GM12874 (cell line): Measurements from ENCODE around the gene SDC4.

Experiments
- TF ChIP-seq, protein P1 (sequence below): IDR thresholded peaks from 2 replicates; pipeline ENCODE4 v1.5.1; 2011; ENCODE audit warnings: low read depth, mild to moderate bottlenecking, control low read depth, low read length, moderate library complexity; ENCODE audit not compliant: insufficient read depth

The SDC4 gene

DNA sequence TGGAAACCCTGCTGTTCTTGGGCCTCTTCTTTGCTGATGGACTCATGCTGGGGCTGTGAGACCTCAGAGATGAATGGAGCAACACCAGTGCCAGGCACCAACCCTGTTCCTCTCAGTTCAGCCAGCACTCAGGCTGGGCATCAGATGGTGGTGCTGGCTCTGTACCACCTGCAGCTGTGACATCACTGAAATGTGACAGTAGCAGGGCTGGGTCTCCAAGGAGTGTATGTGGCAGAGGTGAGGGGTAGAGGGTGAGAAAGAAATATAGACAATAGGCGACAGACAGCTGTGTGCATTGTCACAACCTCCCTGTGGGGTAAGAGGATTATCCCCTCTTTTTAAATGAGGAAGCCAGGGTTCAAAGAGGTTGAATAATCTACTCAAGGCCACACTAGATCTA lies 30.0 kb upstream of the SDC4 start, which contains the start of gene TP53TG5:
TSS of gene TP53TG5 (minus strand) at position 135 of the 400 bp plus-strand sequence. CDS start at position 46, 89 bp downstream.
- TF ChIP-seq, protein P1, sequence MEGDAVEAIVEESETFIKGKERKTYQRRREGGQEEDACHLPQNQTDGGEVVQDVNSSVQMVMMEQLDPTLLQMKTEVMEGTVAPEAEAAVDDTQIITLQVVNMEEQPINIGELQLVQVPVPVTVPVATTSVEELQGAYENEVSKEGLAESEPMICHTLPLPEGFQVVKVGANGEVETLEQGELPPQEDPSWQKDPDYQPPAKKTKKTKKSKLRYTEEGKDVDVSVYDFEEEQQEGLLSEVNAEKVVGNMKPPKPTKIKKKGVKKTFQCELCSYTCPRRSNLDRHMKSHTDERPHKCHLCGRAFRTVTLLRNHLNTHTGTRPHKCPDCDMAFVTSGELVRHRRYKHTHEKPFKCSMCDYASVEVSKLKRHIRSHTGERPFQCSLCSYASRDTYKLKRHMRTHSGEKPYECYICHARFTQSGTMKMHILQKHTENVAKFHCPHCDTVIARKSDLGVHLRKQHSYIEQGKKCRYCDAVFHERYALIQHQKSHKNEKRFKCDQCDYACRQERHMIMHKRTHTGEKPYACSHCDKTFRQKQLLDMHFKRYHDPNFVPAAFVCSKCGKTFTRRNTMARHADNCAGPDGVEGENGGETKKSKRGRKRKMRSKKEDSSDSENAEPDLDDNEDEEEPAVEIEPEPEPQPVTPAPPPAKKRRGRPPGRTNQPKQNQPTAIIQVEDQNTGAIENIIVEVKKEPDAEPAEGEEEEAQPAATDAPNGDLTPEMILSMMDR = no peak

DNA sequence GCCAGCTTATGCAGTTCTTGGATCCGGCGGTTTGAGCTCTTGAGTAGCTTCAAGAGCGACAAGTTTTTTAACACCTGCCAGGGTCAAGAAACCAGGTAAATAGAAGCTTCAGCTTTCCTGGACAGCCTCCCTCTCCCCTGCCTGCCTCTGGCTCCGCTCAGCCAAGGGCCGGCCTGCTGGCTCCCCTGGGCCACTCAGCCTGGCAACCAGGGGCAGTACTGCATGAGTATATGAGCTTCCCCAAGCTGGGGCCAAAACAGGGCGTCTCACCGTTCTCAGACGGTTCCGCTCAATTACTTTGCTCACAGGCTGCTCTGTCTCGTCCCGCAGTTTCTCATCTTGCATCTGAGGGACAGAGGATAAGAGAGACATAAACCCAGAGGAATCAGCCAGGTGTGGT lies 29.0 kb upstream of the SDC4 start:
- TF ChIP-seq, protein P1 = no peak

DNA sequence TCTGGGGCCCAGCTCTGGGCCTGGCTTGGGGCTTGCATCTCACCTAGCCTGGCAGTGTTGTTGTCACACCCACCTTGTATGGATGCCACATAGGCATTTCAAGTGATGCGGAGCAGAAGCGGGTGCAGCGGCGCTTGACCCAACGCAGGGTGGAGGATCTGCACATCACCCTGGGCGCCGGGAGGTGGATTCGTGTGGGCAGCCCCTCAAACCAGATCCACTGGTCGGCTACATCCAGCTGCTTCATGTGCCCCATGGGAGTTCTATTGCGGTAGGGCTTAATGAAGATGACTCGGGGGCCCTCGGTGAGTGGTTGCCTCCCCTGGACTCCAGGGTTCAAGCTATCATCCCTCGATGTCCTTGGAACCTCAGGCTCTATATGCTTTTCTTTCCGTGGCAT lies 26.7 kb upstream of the SDC4 start:
- TF ChIP-seq, protein P1 = no peak

DNA sequence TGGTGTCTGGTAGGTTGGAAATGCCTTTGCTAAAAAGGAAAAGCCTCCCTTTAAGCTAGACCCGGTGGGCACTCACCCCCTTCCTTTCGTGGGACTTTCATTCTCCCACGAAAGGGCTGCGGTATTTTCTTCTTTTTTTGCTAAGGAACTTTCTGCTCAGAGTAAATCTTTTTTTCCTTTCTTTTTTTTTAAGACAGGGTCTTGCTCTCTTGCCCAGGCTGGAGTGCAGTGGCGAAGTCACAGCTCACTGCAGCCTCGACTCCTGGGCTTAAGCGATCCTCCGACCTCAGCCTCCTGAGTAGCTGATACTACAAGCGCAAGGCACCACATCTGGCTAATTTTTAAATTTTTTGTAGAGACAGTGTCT lies 25.9 kb upstream of the SDC4 start:
- TF ChIP-seq, protein P1 = no peak

DNA sequence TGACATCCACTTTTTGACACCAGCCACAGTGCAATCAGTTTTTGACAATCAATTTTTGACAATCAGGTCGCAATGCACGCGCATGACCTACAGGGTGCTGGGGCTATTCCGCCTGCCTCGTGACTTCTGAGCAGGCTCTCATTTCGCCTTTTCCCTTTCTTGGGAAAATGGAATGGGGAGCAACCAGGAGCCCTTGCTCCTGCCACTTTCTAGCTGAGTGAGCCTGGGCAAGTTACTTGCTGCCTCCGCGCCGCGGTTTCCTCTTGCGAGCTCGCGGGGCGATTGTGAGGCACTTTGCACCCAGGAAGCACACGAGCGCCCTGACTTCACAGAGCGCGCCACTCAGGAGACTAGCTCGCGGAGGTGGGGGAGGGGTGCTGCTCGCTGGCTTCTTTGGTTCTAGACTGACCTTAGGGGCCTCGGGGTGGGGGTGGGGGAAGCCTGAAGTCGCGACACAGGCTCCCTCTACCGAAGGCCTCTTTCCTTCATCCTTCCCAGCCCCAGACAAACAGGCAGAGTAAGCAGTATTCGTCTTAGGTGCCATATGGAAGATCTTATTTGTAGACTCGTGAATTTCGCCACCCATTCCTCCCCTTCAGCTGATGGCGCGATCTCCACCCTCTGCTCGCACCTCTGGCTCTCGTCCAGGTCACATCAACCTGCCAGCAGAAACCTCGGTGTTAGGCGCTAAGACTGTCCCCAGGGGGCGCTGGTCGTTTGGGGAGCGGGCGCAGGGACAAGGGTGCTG lies 25.3 kb upstream of the SDC4 start:
- TF ChIP-seq, protein P1 = peak; percentile 93

DNA sequence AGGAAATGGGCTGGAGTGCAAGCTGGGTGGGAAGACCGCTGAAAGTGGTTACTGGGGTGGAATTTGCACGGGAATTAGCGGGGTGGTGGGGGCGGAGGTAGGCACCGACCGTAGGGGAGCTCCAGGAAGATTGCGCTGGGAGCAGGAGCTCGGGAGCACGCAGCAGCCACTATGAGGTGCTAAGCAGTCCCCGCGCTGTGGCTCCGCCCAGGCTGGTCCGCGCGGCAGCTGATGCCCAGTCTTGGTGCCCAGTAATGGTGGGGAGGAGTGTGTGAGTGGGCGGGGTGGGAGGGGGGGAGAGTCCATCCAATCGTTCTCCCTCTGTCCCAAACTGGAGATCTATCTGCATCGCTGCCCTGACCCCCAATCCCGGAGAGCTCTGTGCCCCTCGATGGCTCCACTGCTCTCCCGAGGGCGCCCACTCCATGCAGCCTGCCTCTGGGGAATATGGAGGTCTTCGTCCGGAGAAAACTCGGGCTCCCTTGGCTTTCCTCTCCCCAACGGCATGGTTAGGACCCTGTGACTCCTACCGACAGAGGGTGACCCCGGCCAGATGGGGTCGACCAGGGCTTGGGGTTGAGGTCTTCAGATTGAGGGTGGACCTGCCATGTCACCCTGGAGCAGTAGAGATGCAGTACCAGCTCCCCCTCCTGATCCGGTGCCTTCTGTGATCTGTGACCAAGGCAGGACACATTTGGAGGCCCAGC lies 24.6 kb upstream of the SDC4 start:
- TF ChIP-seq, protein P1 = no peak

DNA sequence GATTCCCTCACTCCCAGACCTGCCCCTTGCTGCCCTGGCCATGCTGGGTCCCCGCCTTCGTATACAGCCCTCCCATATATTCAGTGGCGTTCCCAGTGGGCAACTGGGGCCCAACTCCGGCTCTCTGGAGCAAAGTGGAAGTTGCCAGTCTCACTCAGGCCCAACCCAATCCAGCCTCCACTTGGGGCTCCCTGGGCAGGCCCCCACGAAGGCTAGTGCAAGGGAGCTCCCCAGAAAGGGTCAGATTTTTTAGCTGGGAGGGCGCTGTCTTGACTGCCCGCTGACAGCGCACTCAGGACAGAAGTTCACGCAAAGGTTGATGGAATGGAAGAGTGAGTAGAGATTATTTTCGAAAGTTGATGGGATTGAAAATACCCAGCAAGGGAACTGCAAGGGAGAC lies 24.0 kb upstream of the SDC4 start:
- TF ChIP-seq, protein P1 = no peak
